Activated CD4-positive, alpha-beta T cell treated with anti-CD3 and anti-CD28 coated beads, Interleukin-2, amount 10 ng/mL, durations not matched to agents 7 days and 5 days (primary cell): ENCODE data around the gene SORL1. TPM values are rescaled to one million over a fixed set of nuclear protein-coding genes. Genes with fewer than 3 reads are reported as not detected.

Experiments
- CTCF ChIA-PET: fragments of 350-600 bp; sonication (Branson Sonifier 250); formaldehyde crosslinking; loops from one replicate; lab custom pipeline; 2021; ENCODE audit warnings: antibody characterized with exemption; lab: Charles Lee
- POLR2A ChIA-PET: fragments of 350-600 bp; sonication (Branson Sonifier 250); formaldehyde crosslinking; loops from one replicate; lab custom pipeline; 2021; ENCODE audit warnings: antibody characterized with exemption; lab: Charles Lee
- DNase-seq: peaks from one replicate; pipeline ENCODE4 v3.0.0-alpha.2; 2020
- H3K27ac Mint-ChIP-seq: one replicate; pipeline ENCODE4 v1.8.0; 2021; ENCODE audit warnings: mild to moderate bottlenecking, moderate library complexity, mixed read lengths
- H3K27me3 Mint-ChIP-seq: one replicate; pipeline ENCODE4 v1.8.0; 2021; ENCODE audit warnings: mixed read lengths
- H3K36me3 Mint-ChIP-seq: one replicate; pipeline ENCODE4 v1.8.0; 2021; ENCODE audit warnings: low read depth, mixed read lengths
- H3K4me1 Mint-ChIP-seq: one replicate; pipeline ENCODE4 v1.8.0; 2021; ENCODE audit warnings: mixed read lengths
- H3K4me3 Mint-ChIP-seq: one replicate; pipeline ENCODE4 v1.8.0; 2021; ENCODE audit warnings: mild to moderate bottlenecking, moderate library complexity, mixed read lengths
- H3K9me3 Mint-ChIP-seq: one replicate; pipeline ENCODE4 v1.8.0; 2021; ENCODE audit warnings: mixed read lengths
- total RNA-seq, 2 experiments: library from RNA; stranded (reverse); gene quantifications; one replicate each; pipeline ENCODE4 v1.2.3, GENCODE V29; 2021

Gene SORL1
- total RNA-seq, 2 experiments from 2014 or later, result 197 to 207 TPM

DNA sequence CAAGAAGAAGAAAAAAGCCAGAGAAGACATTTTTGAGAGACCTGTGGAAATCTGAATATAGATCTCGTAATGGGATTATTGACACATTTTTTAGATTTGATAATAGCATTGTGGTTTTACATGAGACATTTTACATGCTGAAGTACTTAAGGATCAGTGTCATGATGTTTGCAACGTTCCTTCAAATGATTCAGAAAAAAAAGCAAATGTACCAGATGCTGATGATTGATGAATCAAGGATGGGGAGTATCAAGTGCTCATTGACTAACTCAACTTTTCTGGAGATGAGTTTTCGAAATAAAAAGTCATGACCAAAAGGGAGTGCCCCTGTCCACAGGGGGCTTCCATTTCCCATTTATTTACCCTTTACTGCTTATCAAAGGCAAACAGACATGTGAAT, 207.7 kb downstream of the SORL1 start:
- Mint-ChIP-seq H3K4me3 (no peak overlapping the region), H3K27ac (no peak overlapping the region), H3K36me3 (no peaks in the 10 kb centered on the region), H3K27me3 (peaks cover 4% of the 10 kb centered on the region), H3K4me1 (peaks cover 14% of the 10 kb centered on the region), H3K9me3 (no peaks in the 10 kb centered on the region)
- ChIA-PET CTCF (no interaction called here), POLR2A (no interaction called here)
- no peak for DNase-seq

DNA sequence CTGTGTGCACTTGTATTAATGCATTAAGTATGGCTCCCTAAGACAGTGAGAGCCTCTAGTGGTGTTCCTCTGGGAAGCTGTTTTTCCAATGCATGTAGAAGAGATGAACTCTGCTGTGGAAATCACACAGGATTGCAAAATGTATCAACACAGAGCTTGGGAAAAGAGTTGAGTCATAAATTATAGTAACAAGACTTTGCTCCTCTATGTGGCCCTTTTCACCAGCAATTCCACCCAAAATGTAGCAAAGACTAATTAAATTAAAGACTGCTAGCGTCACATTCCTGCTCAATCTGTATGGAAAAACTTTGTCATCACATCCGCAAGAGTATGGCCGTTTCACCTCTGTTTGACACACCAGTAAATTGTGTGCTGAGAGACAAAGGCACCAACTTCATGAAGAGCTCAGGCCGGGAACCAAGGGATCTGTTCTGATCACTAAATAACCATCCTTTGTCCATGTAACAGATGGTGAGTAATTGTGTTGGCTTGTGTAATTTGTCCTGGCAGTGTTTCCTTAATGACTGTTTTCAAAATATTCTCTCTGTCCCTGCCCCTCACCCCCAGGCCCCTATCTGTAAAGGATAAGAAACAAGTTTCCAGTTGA, 209.9 kb downstream of the SORL1 start:
- peaks cover 2% of the 10 kb centered on the region for H3K27me3 Mint-ChIP-seq
- ChIA-PET CTCF (interaction anchor here (1.5 kb wide), 1 partner anchor 8 kb away, joined by 4 read pairs; no protein-coding TSS in a partner anchor), POLR2A (no interaction called here)
- H3K9me3 Mint-ChIP-seq, result no peaks in the 10 kb centered on the region
- no peak overlapping the region for H3K27ac Mint-ChIP-seq
- no peak overlapping the region for H3K4me3 Mint-ChIP-seq
- no peaks in the 10 kb centered on the region for H3K36me3 Mint-ChIP-seq
- H3K4me1 Mint-ChIP-seq, result no peaks in the 10 kb centered on the region
- DNase-seq, result no peak

DNA sequence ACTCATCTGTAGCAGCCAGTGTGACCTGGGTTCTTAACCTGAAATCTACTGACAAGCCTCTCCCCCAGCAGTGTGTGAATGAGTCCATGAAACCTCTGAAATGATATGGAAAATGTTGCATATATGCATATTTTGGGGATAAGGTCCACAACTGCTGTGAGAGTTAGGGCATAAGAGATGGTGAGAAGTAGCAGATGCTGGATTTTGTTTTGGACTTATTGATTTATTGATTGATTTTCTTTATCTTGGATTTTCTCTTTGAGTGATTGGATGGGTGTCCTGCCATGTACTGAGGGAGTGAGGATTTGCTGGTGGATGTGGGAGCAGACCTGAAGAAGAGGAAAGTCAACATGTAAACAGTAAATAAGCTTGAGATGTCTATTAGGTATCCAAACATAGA, 212.0 kb downstream of the SORL1 start:
- Mint-ChIP-seq H3K4me3 (no peak overlapping the region), H3K27ac (no peak overlapping the region), H3K9me3 (no peaks in the 10 kb centered on the region), H3K4me1 (no peaks in the 10 kb centered on the region), H3K27me3 (peaks cover 4% of the 10 kb centered on the region), H3K36me3 (no peaks in the 10 kb centered on the region)
- no peak for DNase-seq
- ChIA-PET POLR2A (no interaction called here), CTCF (interaction anchor here (1.7 kb wide), 1 partner anchor 12 kb away, joined by 3 read pairs; no protein-coding TSS in a partner anchor)

DNA sequence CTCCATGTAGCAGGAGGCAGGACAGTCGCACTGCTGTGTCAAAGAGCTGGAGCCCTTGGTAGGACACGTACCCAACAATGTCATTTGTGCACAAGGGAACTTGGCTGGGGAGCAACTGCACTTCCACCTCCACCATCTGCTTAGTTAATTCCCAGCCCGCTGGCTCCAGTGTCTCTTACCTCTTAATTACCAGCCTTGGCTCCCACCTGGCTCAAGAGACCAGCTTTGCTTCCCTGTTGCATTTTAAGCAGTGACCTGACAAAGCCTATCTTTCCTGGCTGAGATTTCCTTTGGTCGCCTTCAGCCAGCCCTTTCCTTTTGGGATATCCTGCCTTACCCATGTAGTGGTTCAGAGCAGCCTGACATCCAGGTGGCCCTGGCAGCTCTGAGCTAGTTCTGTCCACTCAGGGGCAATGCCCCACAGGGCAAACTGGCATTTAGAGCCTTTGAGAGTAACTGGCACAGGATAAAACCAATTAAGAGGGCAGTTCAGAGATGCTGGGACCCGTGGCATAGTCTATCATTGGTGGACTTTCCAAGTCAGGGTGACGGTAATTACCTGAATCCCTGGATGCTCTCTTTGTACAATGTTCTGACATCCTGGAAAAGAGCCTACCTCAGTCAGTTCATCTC, 213.2 kb downstream of the SORL1 start:
- POLR2A ChIA-PET, result no interaction called here
- Mint-ChIP-seq H3K4me1 (no peaks in the 10 kb centered on the region), H3K4me3 (no peak overlapping the region), H3K9me3 (no peaks in the 10 kb centered on the region), H3K36me3 (no peaks in the 10 kb centered on the region), H3K27me3 (peaks cover 4% of the 10 kb centered on the region), H3K27ac (no peak overlapping the region)
- no peak for DNase-seq
- CTCF ChIA-PET, result interaction anchor here (1.3 to 1.7 kb wide), 2 partner anchors 10 to 13 kb away, joined by 3 to 4 read pairs; no protein-coding TSS in a partner anchor

DNA sequence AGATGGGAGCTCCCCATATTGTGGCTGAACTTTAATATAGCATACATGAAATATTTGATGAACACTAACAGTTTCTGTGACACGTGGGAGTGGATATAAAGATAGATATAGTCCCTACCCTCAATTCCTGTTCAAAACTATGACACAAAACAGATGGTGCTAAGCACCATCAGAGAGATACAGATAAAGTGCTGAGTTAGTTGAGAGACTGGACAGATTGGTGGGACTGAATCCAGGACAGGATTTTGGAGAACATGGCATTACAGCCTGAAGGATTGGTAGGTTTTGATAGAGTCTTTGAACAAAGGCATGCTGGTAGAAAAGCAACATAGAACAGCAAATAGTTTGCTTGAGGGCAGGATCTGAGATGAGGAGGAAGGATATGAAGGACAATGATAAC, 215.7 kb downstream of the SORL1 start:
- POLR2A ChIA-PET, result no interaction called here
- Mint-ChIP-seq H3K36me3 (no peaks in the 10 kb centered on the region), H3K9me3 (no peaks in the 10 kb centered on the region), H3K27ac (no peak overlapping the region), H3K27me3 (peaks cover 4% of the 10 kb centered on the region), H3K4me3 (no peak overlapping the region), H3K4me1 (no peaks in the 10 kb centered on the region)
- CTCF ChIA-PET, result no interaction called here
- DNase-seq, result no peak

DNA sequence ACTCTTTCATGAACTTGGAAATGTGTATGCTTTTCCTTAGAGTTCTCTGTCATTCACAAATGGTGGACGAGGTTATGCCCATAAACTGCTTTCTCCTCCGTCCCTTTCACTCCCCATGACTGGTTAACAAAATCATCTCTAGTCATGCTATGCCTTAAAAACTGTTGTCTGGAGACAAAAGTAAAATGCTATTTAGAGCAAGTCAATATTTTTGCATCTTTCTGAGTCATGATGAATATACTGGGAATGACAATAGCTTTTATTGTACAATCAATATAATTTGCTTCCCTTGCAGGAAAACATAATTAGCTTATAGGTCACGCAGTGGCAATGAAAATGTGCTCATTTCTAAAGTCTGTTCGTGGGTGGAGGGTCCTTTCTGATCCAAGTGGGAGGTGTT, 217.3 kb downstream of the SORL1 start:
- DNase-seq, result no peak
- POLR2A ChIA-PET, result no interaction called here
- no peaks in the 10 kb centered on the region for H3K36me3 Mint-ChIP-seq
- H3K4me3 Mint-ChIP-seq, result no peak overlapping the region
- no peaks in the 10 kb centered on the region for H3K9me3 Mint-ChIP-seq
- H3K4me1 Mint-ChIP-seq, result no peaks in the 10 kb centered on the region
- CTCF ChIA-PET, result interaction anchor here (1.1 kb wide), 1 partner anchor 15 kb away, joined by 3 read pairs; no protein-coding TSS in a partner anchor
- H3K27me3 Mint-ChIP-seq, result peaks cover 2% of the 10 kb centered on the region
- H3K27ac Mint-ChIP-seq, result no peak overlapping the region

DNA sequence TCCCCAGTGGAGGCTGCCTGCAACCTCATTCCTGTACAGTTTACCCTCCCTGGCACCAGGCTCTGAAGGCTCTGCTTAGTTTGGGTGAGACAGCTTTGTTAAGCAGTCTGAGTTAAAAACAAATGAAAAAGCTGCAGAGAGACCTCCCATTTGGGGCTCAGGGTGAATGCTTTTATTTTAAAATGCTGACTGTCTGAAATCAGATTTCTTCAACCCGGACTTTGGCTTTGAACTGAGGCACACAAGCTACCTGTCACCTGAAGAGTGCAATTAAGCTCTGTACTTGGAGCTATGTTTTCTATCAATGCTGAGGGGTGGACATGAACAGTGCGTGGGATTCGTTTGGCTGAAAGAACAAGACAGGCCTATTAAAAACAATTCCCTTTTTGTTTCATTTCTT, 218.2 kb downstream of the SORL1 start:
- no peak for DNase-seq
- Mint-ChIP-seq H3K9me3 (no peaks in the 10 kb centered on the region), H3K27me3 (peaks cover 2% of the 10 kb centered on the region), H3K4me3 (no peak overlapping the region), H3K4me1 (no peaks in the 10 kb centered on the region), H3K27ac (no peak overlapping the region), H3K36me3 (no peaks in the 10 kb centered on the region)
- CTCF ChIA-PET, result interaction anchor here (1.1 kb wide), 1 partner anchor 16 kb away, joined by 3 read pairs; no protein-coding TSS in a partner anchor
- POLR2A ChIA-PET, result no interaction called here

DNA sequence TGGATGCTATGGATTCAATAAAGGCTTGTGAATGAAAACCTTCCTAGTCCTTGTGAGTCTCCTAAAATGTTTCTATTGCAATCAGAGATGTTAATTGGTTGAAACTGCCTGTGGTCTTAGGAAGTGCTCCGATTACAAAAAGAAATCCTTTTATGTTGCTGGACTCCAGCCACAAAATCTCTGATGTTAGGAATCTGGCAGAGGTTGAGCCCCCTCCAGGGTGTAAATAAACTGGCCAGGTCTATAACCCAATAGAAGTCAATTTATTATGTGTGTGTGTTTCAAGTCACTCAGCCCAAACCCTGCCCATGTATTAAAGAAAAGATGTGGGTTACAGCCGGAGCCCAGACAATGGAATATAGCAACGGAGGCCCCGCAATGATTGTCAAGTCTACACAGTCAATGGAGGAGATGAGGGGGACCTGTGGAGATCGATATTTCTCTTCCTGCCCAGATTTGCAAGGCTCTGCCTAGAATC, 218.7 kb downstream of the SORL1 start:
- Mint-ChIP-seq H3K27ac (no peak overlapping the region), H3K4me3 (no peak overlapping the region), H3K36me3 (no peaks in the 10 kb centered on the region), H3K4me1 (no peaks in the 10 kb centered on the region), H3K9me3 (no peaks in the 10 kb centered on the region), H3K27me3 (peaks cover 2% of the 10 kb centered on the region)
- POLR2A ChIA-PET, result no interaction called here
- no peak for DNase-seq
- CTCF ChIA-PET, result no interaction called here

DNA sequence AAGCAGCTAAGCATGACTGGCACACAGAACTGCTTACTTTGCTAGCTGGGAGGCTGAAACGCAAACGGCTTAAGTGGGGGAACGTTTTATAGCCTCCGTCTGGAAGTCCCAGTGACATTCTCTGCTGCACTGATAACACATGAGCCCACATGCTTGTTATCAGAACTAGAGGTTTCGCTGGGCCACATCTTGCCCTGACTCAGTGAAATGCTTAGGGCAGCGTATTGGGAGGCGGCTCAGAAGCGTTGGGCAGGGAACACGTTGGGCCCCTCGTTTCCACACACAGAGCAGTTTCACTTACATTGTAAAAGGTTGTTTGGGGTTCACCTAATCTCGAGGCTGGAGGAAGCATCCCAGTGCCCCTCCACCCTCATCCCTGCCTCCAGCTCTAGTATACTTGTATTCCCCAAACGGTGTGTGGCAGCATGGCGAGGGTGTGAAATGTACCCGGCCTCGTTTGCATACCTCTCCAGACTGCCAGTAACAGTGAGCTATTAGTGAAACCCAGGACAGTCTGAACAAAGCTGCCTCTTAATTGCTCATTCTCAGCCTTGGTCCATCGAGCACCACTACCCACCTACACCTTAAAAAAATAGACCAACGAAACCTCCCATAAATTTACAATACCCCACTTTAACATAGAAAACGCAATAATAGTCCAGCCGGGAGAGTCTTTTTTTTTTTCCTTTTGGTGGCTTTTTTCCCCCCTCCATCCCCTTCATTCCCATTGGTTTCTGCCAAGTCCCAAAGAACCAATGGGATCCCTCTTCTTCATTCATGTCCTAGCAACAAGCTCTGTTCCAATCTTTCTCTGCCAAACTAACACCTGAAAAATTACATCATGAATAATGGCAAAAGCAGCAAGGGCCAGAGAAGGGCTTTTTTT, 219.4 kb downstream of the SORL1 start:
- Mint-ChIP-seq H3K4me3 (no peak overlapping the region), H3K27me3 (peaks cover 2% of the 10 kb centered on the region), H3K9me3 (no peaks in the 10 kb centered on the region), H3K36me3 (no peaks in the 10 kb centered on the region), H3K4me1 (no peaks in the 10 kb centered on the region), H3K27ac (no peak overlapping the region)
- no peak for DNase-seq
- ChIA-PET POLR2A (no interaction called here), CTCF (no interaction called here)

DNA sequence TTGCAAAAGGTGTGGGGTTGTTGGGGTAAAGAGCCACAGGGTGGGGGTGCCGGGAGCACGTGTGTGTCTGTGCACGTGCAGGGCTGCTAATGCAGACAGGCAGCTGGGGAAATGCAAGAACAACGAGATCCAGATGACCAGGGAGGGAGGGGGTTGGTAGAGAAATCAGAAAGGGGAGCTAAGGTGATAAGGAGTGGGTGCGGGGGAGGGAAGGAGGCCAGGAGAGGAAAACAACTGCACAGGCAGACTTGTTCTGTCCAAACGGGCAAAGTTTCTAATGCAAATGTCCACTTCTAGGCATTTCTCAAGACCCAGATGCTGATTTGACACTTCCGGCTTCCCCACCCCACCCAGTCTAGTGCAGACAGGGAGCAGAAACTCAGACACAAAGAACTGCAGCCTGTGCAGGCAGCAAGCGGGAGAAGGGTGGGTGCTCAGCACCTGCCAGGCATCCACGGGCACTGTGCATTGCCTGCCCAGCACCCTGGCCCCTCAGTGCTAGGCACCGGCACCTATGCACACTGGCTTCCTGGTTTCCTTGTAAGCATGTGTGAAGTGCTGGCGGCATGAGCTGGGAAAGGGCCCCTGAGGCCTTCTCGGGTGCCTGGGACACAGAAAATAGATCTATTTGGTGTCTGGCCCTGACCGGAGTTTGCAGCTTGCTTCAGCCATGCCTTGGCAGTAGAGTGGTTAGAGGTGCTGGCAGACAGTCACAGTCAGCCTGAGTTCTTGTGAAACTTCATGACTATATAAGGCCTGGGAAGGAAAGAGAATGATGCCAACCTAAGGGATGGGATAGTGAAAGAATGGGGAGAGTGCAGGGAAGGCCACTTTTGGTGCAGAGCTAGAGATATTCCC, 220.7 kb downstream of the SORL1 start:
- Mint-ChIP-seq H3K36me3 (no peaks in the 10 kb centered on the region), H3K4me3 (no peak overlapping the region), H3K27ac (no peak overlapping the region), H3K9me3 (no peaks in the 10 kb centered on the region), H3K27me3 (peaks cover 6% of the 10 kb centered on the region), H3K4me1 (no peaks in the 10 kb centered on the region)
- POLR2A ChIA-PET, result no interaction called here
- CTCF ChIA-PET, result no interaction called here
- DNase-seq, result no peak

DNA sequence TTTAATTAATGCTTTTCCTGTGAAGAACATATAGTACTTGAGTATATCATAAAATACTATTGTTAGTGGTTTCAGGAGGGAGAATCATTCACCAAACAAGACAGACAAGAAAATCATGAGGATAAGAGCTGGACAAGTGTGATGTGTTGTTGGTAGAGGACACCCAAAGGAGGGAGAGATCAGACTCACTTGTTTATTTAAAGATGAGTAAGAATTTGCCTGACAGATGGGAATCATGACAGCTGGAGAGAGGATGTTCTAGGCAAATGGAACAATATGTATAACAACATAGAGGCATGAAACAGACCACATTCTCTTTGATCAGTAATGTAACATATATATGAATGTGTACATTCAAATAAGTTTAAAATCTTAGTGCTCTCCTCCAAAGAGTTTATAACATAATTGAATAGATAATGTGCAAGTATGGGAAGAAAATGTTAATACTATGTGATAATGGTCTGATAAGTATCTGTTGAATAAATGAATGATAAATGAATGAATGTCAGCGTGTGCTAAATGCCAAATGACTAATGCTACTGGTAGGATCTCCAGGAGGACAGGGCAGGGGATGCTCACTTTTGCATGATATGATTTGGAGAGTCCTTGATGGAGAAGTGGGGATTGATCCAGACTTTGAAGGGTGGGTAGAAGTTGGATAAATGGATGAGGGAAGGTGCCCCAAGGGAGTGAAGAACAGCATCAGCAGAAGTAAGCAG, 229.6 kb downstream of the SORL1 start:
- Mint-ChIP-seq H3K27me3 (peaks cover 13% of the 10 kb centered on the region), H3K9me3 (no peaks in the 10 kb centered on the region), H3K36me3 (no peaks in the 10 kb centered on the region), H3K27ac (no peak overlapping the region), H3K4me3 (no peak overlapping the region), H3K4me1 (no peaks in the 10 kb centered on the region)
- POLR2A ChIA-PET, result no interaction called here
- CTCF ChIA-PET, result no interaction called here
- no peak for DNase-seq
